Suprapubic skin (tissue), 3 donors: Measurements from ENCODE around the gene NUDT3.

Experiments used
- POLR2AphosphoS5 ChIP-seq, 3 donors: sonication (generic); formaldehyde crosslinking; IDR thresholded peaks; one replicate each; pipeline ENCODE4 v1.6.1; 2017; ENCODE audit warnings: antibody characterized with exemption in 3 of 3
- TF ChIP-seq, protein P1 (sequence below), 2 donors: fragments of 200-600 bp in 1 of 2; fragments of 450-650 bp in 1 of 2; sonication (generic) in 1 of 2; IDR thresholded peaks; one replicate each; pipeline ENCODE4 v1.5.1; 2016 to 2019; ENCODE audit warnings: antibody characterized with exemption in 2 of 2, mild to moderate bottlenecking in 1 of 2, moderate library complexity in 1 of 2

DNA sequence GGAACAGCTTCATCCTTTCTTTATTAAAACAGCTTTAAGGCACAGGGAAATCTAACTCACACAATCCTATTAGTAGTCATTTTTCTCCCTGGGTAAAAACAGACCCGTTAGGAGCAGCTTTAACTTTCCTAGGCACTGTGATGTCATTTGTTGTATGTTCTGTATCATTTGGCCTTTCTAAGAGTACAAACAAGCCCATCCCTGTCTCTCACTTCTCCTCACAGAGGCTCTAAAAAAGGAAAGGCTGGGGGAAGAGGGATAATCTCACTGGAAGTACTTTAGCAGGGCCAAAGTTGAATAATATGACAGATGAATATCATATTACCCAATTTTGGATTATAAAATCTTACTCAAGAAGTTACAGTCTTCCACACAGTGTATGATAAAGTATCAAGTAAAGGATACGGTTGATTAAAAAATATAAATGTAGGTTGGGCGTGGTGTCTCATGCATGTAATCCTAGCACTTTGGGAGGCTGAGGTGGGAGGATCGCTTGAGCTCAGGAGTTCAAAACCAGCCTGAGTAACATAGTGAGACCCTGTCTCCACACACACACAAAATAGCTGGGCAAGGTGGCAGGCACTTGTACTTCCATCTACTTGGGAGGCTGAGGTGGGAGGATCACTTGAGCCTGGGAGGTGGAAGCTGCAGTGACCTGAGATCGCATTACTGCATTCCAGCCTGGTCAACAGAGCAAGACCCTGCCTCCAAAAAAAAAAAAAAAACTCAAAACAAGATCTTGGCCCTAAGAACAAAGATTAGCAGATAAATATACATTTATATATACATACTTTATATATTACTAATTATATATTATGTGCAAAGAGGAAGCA lies 7.9 kb downstream of the NUDT3 start:
- no peak for TF ChIP-seq POLR2AphosphoS5 (IDR thresholded peaks at IDR 0.05)
- TF ChIP-seq, protein P1, sequence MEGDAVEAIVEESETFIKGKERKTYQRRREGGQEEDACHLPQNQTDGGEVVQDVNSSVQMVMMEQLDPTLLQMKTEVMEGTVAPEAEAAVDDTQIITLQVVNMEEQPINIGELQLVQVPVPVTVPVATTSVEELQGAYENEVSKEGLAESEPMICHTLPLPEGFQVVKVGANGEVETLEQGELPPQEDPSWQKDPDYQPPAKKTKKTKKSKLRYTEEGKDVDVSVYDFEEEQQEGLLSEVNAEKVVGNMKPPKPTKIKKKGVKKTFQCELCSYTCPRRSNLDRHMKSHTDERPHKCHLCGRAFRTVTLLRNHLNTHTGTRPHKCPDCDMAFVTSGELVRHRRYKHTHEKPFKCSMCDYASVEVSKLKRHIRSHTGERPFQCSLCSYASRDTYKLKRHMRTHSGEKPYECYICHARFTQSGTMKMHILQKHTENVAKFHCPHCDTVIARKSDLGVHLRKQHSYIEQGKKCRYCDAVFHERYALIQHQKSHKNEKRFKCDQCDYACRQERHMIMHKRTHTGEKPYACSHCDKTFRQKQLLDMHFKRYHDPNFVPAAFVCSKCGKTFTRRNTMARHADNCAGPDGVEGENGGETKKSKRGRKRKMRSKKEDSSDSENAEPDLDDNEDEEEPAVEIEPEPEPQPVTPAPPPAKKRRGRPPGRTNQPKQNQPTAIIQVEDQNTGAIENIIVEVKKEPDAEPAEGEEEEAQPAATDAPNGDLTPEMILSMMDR (IDR thresholded peaks at IDR 0.05), result no peak
